GM21723 (cell line): ENCODE measurements around the gene IRF8.
"Not testable (repeated sequence)": the region's sequence is repeated elsewhere in the genome, so short reads cannot be mapped to it uniquely, and the experiment has no call there.

Source experiments
- ATAC-seq: cut with Tn5 transposase; IDR thresholded peaks from one replicate; pipeline ENCODE4 v1.9.1; 2021; ENCODE audit warnings: mild to moderate bottlenecking, moderate library complexity; ENCODE audit not compliant: unreplicated experiment

The IRF8 gene

GRCh38 chr16:85934210-85934609 lies 35.2 kb downstream of the IRF8 start:
- no peak for ATAC-seq

- no peak for ATAC-seq
Observed at GRCh38 chr16:85935391-85935973, 36.5 kb downstream of the IRF8 start.

GRCh38 chr16:85935974-85936760 lies 37.2 kb downstream of the IRF8 start:
- peak; percentile 78 for ATAC-seq

- peak; percentile 10 for ATAC-seq
Observed at GRCh38 chr16:85936816-85937215, 37.9 kb downstream of the IRF8 start.

- ATAC-seq, result no peak
Observed at GRCh38 chr16:85940214-85940613, 41.3 kb downstream of the IRF8 start.

- no peak for ATAC-seq
Observed at GRCh38 chr16:85941863-85942644, 43.1 kb downstream of the IRF8 start.

GRCh38 chr16:85942659-85943058 lies 43.7 kb downstream of the IRF8 start:
- not testable (repeated sequence) for ATAC-seq

GRCh38 chr16:85943711-85944110 lies 44.7 kb downstream of the IRF8 start:
- ATAC-seq, result no peak

GRCh38 chr16:85944572-85945423 lies 45.8 kb downstream of the IRF8 start:
- no peak for ATAC-seq

- no peak for ATAC-seq
Observed at GRCh38 chr16:85945424-85945751, 46.4 kb downstream of the IRF8 start.

- ATAC-seq, result no peak
Observed at GRCh38 chr16:85946541-85947124, 47.7 kb downstream of the IRF8 start.

GRCh38 chr16:85947230-85948137 lies 48.5 kb downstream of the IRF8 start:
- ATAC-seq, result peak; percentile 70

- peak; percentile 29 for ATAC-seq
Observed at GRCh38 chr16:85948138-85948509, 49.2 kb downstream of the IRF8 start.

- ATAC-seq, result no peak
Observed at GRCh38 chr16:85948616-85949265, 49.8 kb downstream of the IRF8 start.

GRCh38 chr16:85950136-85950918 lies 51.4 kb downstream of the IRF8 start:
- ATAC-seq, result no peak

GRCh38 chr16:85952197-85952596 lies 53.2 kb downstream of the IRF8 start:
- no peak for ATAC-seq

- no peak for ATAC-seq
Observed at GRCh38 chr16:85952811-85953210, 53.8 kb downstream of the IRF8 start.

- ATAC-seq, result no peak
Observed at GRCh38 chr16:85954927-85955519, 56.1 kb downstream of the IRF8 start.
